ENCODE data around the gene MIF4GD. TPM values are rescaled to one million over a fixed set of nuclear protein-coding genes. Genes with fewer than 3 reads are reported as not detected.

The MIF4GD gene
- total and polyA plus RNA-seq, 2 donors (not counting 1 experiment from before 2014, with no cell fraction given) = 41.5 to 87.4 TPM

DNA sequence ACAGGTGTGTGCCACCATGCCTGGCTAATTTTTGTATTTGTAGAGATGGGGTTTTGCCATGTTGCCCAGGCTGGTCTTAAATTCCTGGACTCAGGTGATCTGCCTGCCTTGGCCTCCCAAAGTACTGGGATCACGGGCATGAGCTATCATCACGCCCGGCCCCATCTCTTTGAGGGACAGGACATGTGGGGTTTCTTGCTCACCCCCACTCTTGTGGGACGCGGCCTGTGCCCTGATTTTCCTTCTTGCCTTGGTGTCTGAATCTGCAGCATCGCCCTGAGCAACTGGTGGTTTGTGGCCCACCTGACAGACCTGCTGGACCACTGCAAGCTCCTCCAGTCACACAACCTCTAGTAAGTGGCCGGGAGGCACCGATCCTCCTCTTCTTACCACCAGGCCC, 40.0 kb downstream of the MIF4GD start:
- Histone ChIP-seq H3K4me1 (ENCODE audit: control insufficient read depth in 2 of 2, insufficient read depth in 2 of 2, low read length in 2 of 2) (no peaks in the 10 kb centered on the region), H3K27me3 (replicated peaks in 1 of 4; ENCODE audit: control extremely low read depth in 1 of 4, control insufficient read depth in 3 of 4, insufficient read depth in 4 of 4, low read length in 3 of 4) (no peaks in the 10 kb centered on the region), H3K79me2 (ENCODE audit: control insufficient read depth, insufficient read depth, low read length) (peaks cover 2% of the 10 kb centered on the region), H3K4me3 (ENCODE audit: control extremely low read depth in 1 of 5, extremely low read depth in 1 of 5, insufficient read depth in 1 of 5, low read depth in 2 of 5, low read length in 4 of 5) (no peak overlapping the region), H3K27ac (ENCODE audit: low read length in 2 of 2) (no peak overlapping the region), H2AFZ (ENCODE audit: insufficient read depth, low read depth, low read length, poor library complexity, severe bottlenecking) (no peak overlapping the region), H3K9ac (ENCODE audit: low read length) (no peak overlapping the region), H3K9me3 (ENCODE audit: control extremely low read depth in 1 of 3, control insufficient read depth in 2 of 3, insufficient read depth in 1 of 3, low read length in 2 of 3) (no peaks in the 10 kb centered on the region), H4K20me1 (ENCODE audit: control insufficient read depth, insufficient read depth, low read length, poor library complexity, severe bottlenecking) (no peaks in the 10 kb centered on the region), H3K4me2 (replicated peaks; ENCODE audit: low read depth, low read length, poor library complexity, severe bottlenecking) (no peak overlapping the region), H3K36me3 (replicated peaks in 1 of 2; ENCODE audit: control extremely low read depth in 1 of 2, control insufficient read depth in 1 of 2, extremely low read depth in 1 of 2, insufficient read depth in 2 of 2, low read length in 1 of 2) (peaks cover 18 to 74% of the 10 kb centered on the region in 2 experiments)
- ATAC-seq (ENCODE audit: low read depth) (no peak), DNase-seq (no peak)
- no peaks in the 10 kb centered on the region for H3K27me3 Mint-ChIP-seq
- intact Hi-C loops (cut with micrococcal nuclease) = no loop called here
- peak overlapping the region; percentile 78 for H3K27ac Mint-ChIP-seq
- POLR2A ChIA-PET = no interaction called here
- no peaks in the 10 kb centered on the region for H3K4me1 Mint-ChIP-seq
- WGBS (ENCODE audit: insufficient coverage) = 100% methylated on average over 6 of the region's 8 CpGs
- TF ChIP-seq, protein P1, sequence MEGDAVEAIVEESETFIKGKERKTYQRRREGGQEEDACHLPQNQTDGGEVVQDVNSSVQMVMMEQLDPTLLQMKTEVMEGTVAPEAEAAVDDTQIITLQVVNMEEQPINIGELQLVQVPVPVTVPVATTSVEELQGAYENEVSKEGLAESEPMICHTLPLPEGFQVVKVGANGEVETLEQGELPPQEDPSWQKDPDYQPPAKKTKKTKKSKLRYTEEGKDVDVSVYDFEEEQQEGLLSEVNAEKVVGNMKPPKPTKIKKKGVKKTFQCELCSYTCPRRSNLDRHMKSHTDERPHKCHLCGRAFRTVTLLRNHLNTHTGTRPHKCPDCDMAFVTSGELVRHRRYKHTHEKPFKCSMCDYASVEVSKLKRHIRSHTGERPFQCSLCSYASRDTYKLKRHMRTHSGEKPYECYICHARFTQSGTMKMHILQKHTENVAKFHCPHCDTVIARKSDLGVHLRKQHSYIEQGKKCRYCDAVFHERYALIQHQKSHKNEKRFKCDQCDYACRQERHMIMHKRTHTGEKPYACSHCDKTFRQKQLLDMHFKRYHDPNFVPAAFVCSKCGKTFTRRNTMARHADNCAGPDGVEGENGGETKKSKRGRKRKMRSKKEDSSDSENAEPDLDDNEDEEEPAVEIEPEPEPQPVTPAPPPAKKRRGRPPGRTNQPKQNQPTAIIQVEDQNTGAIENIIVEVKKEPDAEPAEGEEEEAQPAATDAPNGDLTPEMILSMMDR (IDR thresholded peaks at IDR 0.05) = no peak
- no peak for TF ChIP-seq EZH2 (IDR thresholded peaks at IDR 0.05; ENCODE audit: borderline replicate concordance, insufficient read depth, low read depth, low read length, poor library complexity, severe bottlenecking)
- H3K9me3 Mint-ChIP-seq (ENCODE audit: insufficient read depth) = no peaks in the 10 kb centered on the region
- CTCF ChIA-PET = interaction anchor here (1.2 to 3.9 kb wide), 3 partner anchors 8 to 270 kb away, joined by 7 to 22 read pairs (median 14); no protein-coding TSS in a partner anchor
- H3K4me3 Mint-ChIP-seq = no peak overlapping the region

DNA sequence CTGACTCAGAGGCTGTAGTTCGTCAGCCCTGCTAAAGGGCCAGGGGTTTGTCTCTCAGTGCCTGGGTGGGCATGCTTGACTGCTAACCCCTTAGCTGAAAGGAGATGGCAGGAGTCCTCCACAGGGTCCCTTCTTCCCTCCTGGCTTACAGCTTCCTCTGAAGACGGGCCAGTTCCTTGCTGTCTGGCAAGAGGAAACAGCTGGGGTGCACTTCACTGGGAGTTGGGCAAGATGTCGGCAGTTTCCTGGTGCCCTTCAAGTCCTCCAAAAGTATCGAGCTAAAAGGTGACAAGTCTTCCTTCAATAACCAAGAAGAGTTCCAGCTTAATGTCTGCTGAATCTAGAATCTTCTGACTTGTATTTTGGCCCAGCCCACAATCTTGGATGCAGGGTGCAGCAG, 42.2 kb downstream of the MIF4GD start:
- H3K27ac ChIP-seq (ENCODE audit: low read length in 2 of 2) = no peak overlapping the region
- POLR2A ChIA-PET = no interaction called here
- WGBS (ENCODE audit: insufficient coverage) = 83% methylated on average over 3 of the region's 4 CpGs

More for the DNA sequence above, 42.2 kb downstream of the MIF4GD start:
- Mint-ChIP-seq H3K4me1 (no peaks in the 10 kb centered on the region), H3K27ac (no peak overlapping the region), H3K27me3 (no peaks in the 10 kb centered on the region), H3K9me3 (ENCODE audit: insufficient read depth) (no peaks in the 10 kb centered on the region), H3K4me3 (no peak overlapping the region)
- no peaks in the 10 kb centered on the region for H3K27me3 ChIP-seq (replicated peaks in 1 of 4; ENCODE audit: control extremely low read depth in 1 of 4, control insufficient read depth in 3 of 4, insufficient read depth in 4 of 4, low read length in 3 of 4)
- no peak overlapping the region for H2AFZ ChIP-seq (ENCODE audit: insufficient read depth, low read depth, low read length, poor library complexity, severe bottlenecking)
- no peaks in the 10 kb centered on the region for H3K9me3 ChIP-seq (ENCODE audit: control extremely low read depth in 1 of 3, control insufficient read depth in 2 of 3, insufficient read depth in 1 of 3, low read length in 2 of 3)
- no peak overlapping the region for H3K4me2 ChIP-seq (replicated peaks; ENCODE audit: low read depth, low read length, poor library complexity, severe bottlenecking)
- H3K79me2 ChIP-seq (ENCODE audit: control insufficient read depth, insufficient read depth, low read length) = peaks cover 2% of the 10 kb centered on the region
- no peak overlapping the region for H3K4me3 ChIP-seq (ENCODE audit: control extremely low read depth in 1 of 5, extremely low read depth in 1 of 5, insufficient read depth in 1 of 5, low read depth in 2 of 5, low read length in 4 of 5)
- ATAC-seq (ENCODE audit: low read depth) (no peak), DNase-seq (no peak)
- CTCF ChIA-PET = interaction anchor here (3.9 kb wide), 2 partner anchors 11 to 115 kb away, joined by 14 to 22 read pairs; no protein-coding TSS in a partner anchor
- H4K20me1 ChIP-seq (ENCODE audit: control insufficient read depth, insufficient read depth, low read length, poor library complexity, severe bottlenecking) = no peaks in the 10 kb centered on the region
- no peaks in the 10 kb centered on the region for H3K4me1 ChIP-seq (ENCODE audit: control insufficient read depth in 2 of 2, insufficient read depth in 2 of 2, low read length in 2 of 2)
- TF ChIP-seq, protein P1 (IDR thresholded peaks at IDR 0.05) = no peak
- no peak for TF ChIP-seq EZH2 (IDR thresholded peaks at IDR 0.05; ENCODE audit: borderline replicate concordance, insufficient read depth, low read depth, low read length, poor library complexity, severe bottlenecking)
- H3K9ac ChIP-seq (ENCODE audit: low read length) = no peak overlapping the region
- peaks cover 6 to 72% of the 10 kb centered on the region in 2 experiments for H3K36me3 ChIP-seq (replicated peaks in 1 of 2; ENCODE audit: control extremely low read depth in 1 of 2, control insufficient read depth in 1 of 2, extremely low read depth in 1 of 2, insufficient read depth in 2 of 2, low read length in 1 of 2)
- intact Hi-C loops (cut with micrococcal nuclease) = no loop called here

Measured in B cell (primary cell).